Renal cortical epithelial cell (primary cell): ENCODE results near the gene OR10R2. TPM values are rescaled to one million over a fixed set of nuclear protein-coding genes. Genes with fewer than 3 reads are reported as not detected.

Experiments used
- DNase-seq: peaks from one replicate; pipeline ENCODE4 v3.0.0-alpha.2; 2011; ENCODE audit warnings: low read depth
- total RNA-seq: library from RNA; depleted of rRNA; stranded (reverse); fragments of >200 nt; gene quantifications from 2 replicates; pipeline ENCODE4 v1.2.3, GENCODE V29; 2014

Gene OR10R2
- total RNA-seq, 1 donor from 2014 or later: not detected

- DNase-seq: peak; percentile 37
Measured at GRCh38 chr1:158527190-158527815, 55.3 kb downstream of the OR10R2 start.

Other genes starting within 250 kb of the OR10R2 start
- not detected in 2 replicates for gene CD1A, start 217.8 kb upstream of the OR10R2 start, total RNA-seq
- gene CD1C, start 182.3 kb upstream of the OR10R2 start, total RNA-seq: not detected in 2 replicates
- gene CD1B, start 140.7 kb upstream of the OR10R2 start, total RNA-seq: not detected in 2 replicates
- not detected in 2 replicates for gene CD1E, start 118.3 kb upstream of the OR10R2 start, total RNA-seq
- gene OR10T2, start 72.8 kb upstream of the OR10R2 start, total RNA-seq: not detected in 2 replicates
- not detected in 2 replicates for gene OR10K2, start 46.0 kb upstream of the OR10R2 start, total RNA-seq
- gene OR10K1, start 10.4 kb upstream of the OR10R2 start, total RNA-seq: not detected in 2 replicates
- gene OR6Y1, start 82.2 kb downstream of the OR10R2 start, total RNA-seq: not detected in 2 replicates
- not detected in 2 replicates for gene OR6P1, start 98.4 kb downstream of the OR10R2 start, total RNA-seq
- not detected in 2 replicates for gene OR10X1, start 107.7 kb downstream of the OR10R2 start, total RNA-seq
- not detected in 2 replicates for gene OR10Z1, start 133.0 kb downstream of the OR10R2 start, total RNA-seq
- under 0.01 TPM in 1 of 2 replicates, not detected in the other for gene SPTA1, start 214.5 kb downstream of the OR10R2 start, total RNA-seq
- gene OR6K2, start 228.4 kb downstream of the OR10R2 start, total RNA-seq: not detected in 2 replicates
- gene OR6K3, start 248.5 kb downstream of the OR10R2 start, total RNA-seq: not detected in 2 replicates